HUDEP-2 (cell line): ENCODE results near the gene KDM3A.

Experiments
- DNase-seq, 76 experiments: peaks; one replicate each; lab custom pipeline; 2025; ENCODE audit not compliant: unreplicated experiment in 76 of 76; lab: John Stamatoyannopoulos, UW

KDM3A gene

DNA sequence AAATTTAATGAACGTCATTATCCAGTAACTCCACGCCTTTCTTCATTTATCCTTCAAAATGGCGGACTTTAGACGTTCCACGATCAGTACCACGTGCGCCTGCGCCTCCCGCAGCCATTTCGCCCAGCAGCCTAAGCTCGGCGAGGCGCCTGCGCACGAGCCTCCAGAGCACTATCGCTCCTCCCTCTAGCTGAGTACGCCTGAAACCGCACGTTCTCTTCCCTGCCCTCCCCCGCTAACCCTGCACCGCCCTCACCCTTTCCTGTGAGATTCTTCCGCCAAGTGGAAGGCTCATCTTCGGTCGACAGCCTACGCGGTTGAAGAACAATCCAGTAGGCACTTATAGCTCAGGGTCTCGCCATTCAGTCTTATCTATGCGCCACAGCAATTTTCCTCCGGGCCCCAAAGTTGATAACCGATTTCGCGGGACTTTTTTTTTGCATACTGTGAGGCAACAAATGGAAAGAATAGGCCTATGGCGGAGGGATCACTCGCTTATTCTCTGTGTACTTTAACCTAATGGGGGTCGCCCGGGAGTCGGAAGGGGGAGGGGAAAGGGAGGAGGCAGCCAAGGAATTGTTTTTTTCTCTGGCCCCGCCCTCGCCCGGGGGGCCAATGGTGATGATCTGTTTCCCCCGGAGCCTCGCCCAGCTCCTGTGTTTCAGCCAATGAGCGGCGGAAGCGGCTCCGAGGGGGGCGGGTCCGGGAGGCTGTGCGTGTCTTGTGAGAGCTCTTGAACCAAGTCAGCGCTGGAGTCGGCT lies at the start of gene KDM3A:
Gene KDM3A (plus strand): TSS at position 741 of the 761 bp plus-strand sequence. CDS start 677 bp downstream, outside the sequence.
- peak; percentile 44 to 99 (median 98) for DNase-seq

DNA sequence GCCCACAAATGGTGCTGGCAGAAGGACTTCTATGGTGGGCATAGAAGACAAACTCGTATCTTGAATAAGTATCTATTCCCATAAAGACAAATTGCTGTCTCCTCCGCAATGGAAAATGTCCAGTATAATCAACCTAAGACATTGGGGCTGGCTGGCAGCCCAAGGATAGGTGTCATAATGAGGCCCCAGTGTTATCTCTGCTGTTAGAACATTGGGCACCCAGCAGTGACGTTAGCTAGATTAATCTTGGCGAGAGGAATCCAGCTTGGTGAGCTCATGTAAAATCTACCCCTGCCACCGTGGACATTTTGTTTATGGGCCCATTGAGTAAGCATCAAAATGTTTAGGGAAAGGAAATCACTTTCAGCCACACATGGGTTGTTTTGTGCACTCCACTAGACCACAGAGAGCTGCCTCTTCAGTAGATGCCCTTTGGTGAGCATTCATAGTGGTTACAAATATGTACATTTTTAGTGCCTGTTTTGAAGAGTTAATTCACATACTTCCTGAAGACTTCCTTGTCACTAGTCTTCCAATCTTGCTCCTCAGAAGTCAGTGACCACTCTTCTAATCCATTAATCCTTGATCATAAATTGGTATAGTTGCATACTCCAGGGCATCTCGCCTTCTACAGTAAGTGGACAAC lies 48.2 kb upstream of the KDM3A start:
- peak in 16 of 76 experiments; percentile 9 to 53 (median 25) for DNase-seq

DNA sequence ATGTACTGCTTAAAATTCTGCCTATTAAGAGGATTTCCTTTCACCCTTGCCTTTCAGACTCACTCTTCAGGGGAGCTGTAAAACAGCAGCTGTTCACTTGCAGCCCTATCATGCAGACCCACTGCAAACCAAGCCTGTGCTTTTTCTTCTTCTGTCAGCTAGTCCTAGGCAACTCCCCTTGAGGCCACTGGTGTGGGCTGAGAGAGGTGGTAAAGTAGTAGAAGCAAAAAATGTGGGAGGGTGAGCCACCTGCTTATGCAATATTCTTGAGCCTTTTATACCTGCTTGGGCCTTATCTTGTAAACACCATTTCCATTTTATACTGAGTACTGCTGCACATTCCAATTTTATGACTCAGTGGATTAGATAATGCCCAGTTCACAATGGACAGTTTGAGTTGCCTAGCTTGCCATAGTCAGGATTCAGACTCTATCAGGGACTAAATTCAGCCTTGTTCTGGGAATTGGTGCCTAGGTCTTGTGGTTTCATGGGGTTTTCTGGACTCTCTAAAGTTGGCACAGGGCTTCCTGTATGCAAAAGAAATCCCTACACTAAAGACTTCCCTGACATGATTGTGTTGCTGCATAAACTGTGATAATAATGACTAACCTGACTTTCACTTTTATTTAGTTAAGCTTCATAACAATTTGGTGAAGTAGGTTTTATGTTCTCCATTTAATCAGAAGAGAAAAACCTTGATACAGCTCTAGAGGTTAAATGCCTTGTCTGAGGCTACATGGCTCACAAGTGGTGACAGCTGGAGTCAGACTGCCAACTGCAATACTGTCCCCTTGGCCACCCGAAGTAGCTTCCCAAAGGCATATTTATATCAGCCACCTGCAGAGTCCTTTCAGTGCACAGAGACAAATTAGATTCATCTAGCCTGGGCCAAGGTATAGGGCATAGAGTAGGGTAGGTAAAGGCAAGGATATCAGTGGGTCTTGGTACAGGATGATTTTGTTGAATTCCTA lies 47.4 kb upstream of the KDM3A start:
- peak in 2 of 76 experiments; percentile 7 to 11 for DNase-seq

- peak in 47 of 76 experiments; percentile 6 to 67 (median 33) for DNase-seq
Observed at GRCh38 chr2:86396291-86396785, 44.8 kb upstream of the KDM3A start.

GRCh38 chr2:86397986-86398385 lies 43.2 kb upstream of the KDM3A start:
- peak in 57 of 76 experiments; percentile 2 to 76 (median 33) for DNase-seq

- DNase-seq: no peak
Observed at GRCh38 chr2:86398500-86399474, 42.4 kb upstream of the KDM3A start.

DNA sequence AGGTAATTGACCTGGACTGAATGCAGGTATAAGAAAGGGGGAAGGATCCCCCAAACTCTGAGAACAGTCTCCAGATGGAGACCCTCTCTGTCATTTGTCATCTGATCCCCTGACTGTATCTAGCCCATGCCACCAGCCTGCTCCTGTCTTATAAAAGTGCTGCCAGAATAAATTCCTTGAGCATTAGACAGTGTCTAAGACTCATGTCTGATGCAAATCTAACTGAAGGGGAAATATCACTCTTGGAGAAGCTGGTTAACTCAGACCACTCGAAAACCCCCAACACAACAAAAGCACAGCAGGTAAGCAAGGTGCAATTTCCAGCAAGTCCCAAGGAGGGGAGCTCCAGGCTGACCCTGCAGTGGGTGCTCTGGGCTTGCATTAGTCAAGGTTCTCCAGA lies 40.9 kb upstream of the KDM3A start:
- DNase-seq: no peak

- DNase-seq: no peak
Observed at GRCh38 chr2:86410581-86410980, 30.6 kb upstream of the KDM3A start.

DNA sequence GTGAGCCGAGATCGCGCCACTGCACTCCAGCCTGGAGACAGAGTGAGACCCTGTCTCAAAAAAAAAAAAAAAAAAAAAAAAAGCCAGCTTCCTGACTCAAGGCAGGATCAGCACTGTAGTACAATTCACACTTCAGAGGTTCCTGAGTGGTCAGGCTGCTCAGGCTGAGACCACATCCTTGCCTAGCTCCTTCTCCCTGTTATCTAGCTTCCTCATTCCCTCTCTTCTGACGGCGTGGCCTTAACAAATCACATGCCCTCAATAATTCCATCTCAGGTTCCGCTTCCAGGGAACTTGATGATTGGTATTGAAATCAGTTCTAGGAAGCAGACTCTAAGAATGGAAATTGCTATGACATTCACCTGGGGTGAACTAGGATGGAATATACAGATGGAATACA lies 29.8 kb upstream of the KDM3A start:
- DNase-seq: no peak

DNA sequence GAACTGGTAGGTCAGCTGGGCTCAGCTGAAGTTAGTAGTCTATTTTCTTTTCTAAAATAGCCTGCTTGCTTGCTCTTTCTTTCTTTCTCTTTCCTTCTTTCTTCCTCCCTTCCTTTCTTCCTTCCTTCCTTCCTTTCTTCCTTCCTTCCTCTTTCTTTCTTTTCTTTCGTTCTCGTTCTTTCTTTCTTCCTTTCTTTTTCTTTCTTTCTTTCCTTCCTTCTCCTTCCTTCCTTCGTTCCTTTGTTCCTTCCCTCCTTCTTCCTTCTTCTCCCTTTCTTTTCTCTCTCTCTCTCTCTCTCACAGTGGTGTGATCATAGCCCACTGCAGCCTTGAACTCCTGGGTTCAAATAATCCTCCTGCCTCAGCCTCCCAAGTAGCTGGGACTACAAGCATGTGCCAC lies 29.2 kb upstream of the KDM3A start:
- DNase-seq: no peak

DNA sequence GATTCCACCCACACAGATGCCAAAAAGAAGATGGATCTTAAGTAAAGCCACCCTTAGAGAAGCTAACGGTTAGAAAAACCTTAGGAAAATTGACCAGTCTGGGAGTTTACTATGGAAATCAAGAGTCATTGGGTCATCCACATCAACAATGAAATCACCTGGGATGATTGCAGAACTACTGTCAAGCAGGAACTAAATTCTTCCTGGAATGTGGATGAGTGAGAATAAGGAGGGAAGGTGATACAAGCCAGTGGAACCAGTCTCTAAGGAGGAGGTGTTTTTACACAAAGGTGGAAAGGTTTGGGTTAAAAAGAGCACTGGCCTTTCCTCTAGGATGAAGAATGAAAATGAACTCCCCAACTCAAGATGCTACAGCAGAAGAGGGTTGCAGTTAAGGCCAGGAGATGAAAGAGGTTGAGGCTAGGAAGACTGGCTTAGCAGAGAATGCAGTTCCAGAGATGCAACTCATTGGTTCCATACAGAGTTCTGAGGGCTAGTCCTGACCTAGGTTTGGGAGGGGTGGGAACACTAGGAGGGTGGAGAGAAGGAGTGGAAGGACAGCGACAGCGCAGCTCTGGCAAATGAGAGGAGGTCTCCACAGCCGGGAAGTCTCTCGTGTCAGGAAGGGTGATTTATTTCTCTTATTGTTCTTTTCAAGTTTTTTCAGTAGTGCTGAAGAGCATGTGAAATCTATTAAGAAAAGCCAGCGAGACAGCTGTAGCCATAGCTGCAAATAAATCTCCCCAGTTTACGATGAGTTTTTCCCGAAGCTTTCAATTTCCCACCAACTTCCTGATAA lies 27.7 kb upstream of the KDM3A start:
- no peak for DNase-seq

GRCh38 chr2:86414996-86415395 lies 26.2 kb upstream of the KDM3A start:
- no peak for DNase-seq

DNA sequence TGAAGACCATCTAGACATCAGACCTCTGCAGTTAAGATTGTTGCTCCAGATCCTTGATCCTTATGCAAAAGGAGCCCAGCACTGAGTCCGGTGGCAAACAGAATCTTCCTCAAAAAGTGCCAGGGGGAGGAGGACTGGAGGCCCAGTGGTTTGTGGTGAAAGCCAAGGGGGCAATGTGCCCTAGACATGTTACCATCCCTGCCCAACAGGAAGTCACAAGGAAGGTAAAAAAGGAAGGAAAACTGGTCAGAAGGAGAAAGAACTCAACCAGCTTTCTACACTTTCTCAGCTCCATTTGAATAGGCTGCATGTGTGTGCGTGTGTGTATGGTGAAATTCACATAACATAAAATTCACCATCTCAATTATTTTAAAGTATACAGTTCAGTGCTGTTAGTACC lies 25.0 kb upstream of the KDM3A start:
- DNase-seq: no peak

GRCh38 chr2:86417961-86418360 lies 23.2 kb upstream of the KDM3A start:
- no peak for DNase-seq

DNA sequence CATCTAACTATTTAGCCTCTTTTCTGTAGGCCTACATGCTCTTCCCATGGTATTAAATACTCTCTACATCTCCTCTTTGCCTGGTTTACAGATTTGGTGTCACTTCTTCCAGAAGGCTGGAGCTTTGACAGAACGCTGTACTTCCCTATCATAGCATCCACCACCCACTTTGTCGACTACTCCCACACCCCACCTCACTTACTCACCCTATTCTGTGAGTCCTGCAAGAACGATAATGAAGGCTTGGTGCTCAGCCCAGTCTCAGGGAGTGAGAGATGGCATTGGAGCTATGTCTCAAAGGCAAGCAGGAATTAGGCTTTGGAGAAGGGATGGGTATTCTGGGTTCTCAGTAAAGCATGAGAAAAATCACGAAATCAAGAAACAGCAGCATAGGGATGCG lies 20.3 kb upstream of the KDM3A start:
- peak in 60 of 76 experiments; percentile 4 to 75 (median 44) for DNase-seq

DNA sequence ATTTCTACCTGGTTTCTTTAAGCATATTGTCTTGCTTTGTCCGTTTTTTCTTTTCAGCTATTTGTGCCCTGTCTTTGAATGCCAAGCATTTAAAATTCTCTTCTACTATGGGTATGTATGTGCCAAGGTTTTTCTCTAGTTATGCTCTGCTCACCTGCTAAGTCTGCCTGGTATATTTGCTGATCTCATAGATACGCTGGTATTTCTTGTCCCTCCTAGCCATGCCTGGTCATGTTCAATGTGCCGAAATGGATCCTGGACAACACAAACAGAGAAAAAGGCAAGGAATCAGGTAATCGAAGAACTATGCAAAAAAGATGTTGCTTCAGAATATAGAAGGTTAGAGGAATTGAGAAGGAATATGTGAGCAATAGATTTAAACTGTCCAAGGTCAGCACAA lies 14.9 kb upstream of the KDM3A start:
- no peak for DNase-seq

GRCh38 chr2:86429335-86429734 lies 11.8 kb upstream of the KDM3A start:
- peak in 2 of 76 experiments; percentile 8 to 16 for DNase-seq

GRCh38 chr2:86430368-86430767 lies 10.8 kb upstream of the KDM3A start:
- DNase-seq: no peak

DNA sequence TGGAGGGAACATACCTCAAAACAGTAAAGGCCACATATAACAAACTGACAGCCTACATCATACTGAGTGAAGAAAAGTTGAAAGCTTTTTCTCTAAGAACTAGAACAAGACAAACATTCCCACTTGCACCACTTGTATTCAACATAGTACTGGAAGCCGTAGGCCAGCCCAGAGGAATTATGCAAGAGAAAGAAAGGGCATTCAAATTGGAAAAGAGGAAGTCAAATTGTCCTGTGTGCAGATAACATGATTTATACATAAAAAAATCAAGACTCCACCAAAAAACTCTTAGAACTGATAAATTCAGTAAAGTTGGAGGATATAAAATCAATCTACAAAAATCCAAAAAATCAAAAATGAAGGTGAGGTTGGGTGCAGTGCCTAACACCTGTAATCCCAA lies 8.0 kb upstream of the KDM3A start:
- DNase-seq: no peak
